H1 (cell line): Measurements from ENCODE around the gene SMC3.

Experiments used
- FOSL1 ChIP-seq: IDR thresholded peaks from 2 replicates; pipeline ENCODE4 v1.6.1; 2011; ENCODE audit warnings: mild to moderate bottlenecking, low read depth, low read length, moderate library complexity; ENCODE audit not compliant: insufficient read depth
- KDM5A ChIP-seq: fragments of 200-600 bp; IDR thresholded peaks from 2 replicates; pipeline ENCODE4 v1.7.1; 2012; ENCODE audit warnings: mild to moderate bottlenecking, low read length, inconsistent platforms, mixed read lengths
- MAFK ChIP-seq: IDR thresholded peaks from 2 replicates; pipeline ENCODE4 v1.6.1; 2012; ENCODE audit warnings: low read depth, mild to moderate bottlenecking, improper control_type of control experiment, low read length
- POLR2A ChIP-seq, 2 experiments: IDR thresholded peaks; 1 replicate in 1 of 2; 2 replicates in 1 of 2; pipeline ENCODE4 v1.6.1; 2011; ENCODE audit warnings: low read depth in 2 of 2, low read length in 2 of 2, mild to moderate bottlenecking in 2 of 2; ENCODE audit errors: control extremely low read depth in 1 of 2
- POLR2AphosphoS5 ChIP-seq: IDR thresholded peaks from 2 replicates; pipeline ENCODE4 v1.6.1; 2011; ENCODE audit warnings: low read depth, low read length
- RBBP5 ChIP-seq: IDR thresholded peaks from 2 replicates; pipeline ENCODE4 v1.7.1; 2012; ENCODE audit warnings: low read depth, mild to moderate bottlenecking, inconsistent platforms, low read length, moderate library complexity, borderline replicate concordance
- SIN3A ChIP-seq, 2 experiments: IDR thresholded peaks in 1 of 2; conservative IDR thresholded peaks in 1 of 2; 2 replicates each; pipeline ENCODE4 v1.6.1; 2011 to 2012; ENCODE audit warnings: low read length in 2 of 2, improper control_type of control experiment in 1 of 2, low read depth in 1 of 2, mild to moderate bottlenecking in 1 of 2
- TF ChIP-seq, protein P1 (sequence below), 3 experiments: IDR thresholded peaks; 1 replicate in 2 of 3; 2 replicates in 1 of 3; pipeline versions ENCODE4 v1.5.1 to v1.6.1; 2011; ENCODE audit warnings: low read length in 3 of 3, mild to moderate bottlenecking in 3 of 3, inconsistent platforms in 2 of 3, low read depth in 1 of 3, moderate library complexity in 1 of 3; ENCODE audit not compliant: insufficient read depth in 1 of 3; ENCODE audit errors: control extremely low read depth in 1 of 3
- TF ChIP-seq, protein P2 (sequence below): IDR thresholded peaks from 2 replicates; pipeline ENCODE4 v1.6.1; 2012; ENCODE audit warnings: inconsistent platforms

DNA sequence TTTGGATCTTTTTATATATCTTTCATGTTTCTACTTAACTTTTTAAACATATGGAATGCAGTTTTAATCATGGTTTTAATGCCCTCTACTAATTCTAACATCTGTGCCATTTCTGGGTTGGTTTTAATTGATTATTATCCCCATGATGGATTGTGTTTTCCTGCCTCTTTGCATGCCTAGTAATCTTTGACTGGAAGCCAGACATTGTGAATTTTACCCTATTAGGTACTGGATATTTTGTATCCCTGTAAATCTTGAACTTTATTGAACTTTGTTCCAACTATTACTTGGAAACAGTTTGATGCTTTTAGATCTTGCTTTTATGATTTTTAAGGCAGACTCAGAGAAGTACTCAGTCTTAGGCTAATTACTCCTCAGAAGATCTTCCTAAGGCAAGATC, 60.7 kb downstream of the SMC3 start:
- no peak for TF ChIP-seq KDM5A
- no peak for TF ChIP-seq POLR2AphosphoS5
- no peak for TF ChIP-seq SIN3A (conservative IDR thresholded peaks at IDR 0.05 in 1 of 2, IDR thresholded peaks at IDR 0.05 in 1 of 2; ENCODE audit: low read depth in 1 of 2, low read length in 2 of 2)
- no peak for TF ChIP-seq MAFK
- TF ChIP-seq, protein P1, sequence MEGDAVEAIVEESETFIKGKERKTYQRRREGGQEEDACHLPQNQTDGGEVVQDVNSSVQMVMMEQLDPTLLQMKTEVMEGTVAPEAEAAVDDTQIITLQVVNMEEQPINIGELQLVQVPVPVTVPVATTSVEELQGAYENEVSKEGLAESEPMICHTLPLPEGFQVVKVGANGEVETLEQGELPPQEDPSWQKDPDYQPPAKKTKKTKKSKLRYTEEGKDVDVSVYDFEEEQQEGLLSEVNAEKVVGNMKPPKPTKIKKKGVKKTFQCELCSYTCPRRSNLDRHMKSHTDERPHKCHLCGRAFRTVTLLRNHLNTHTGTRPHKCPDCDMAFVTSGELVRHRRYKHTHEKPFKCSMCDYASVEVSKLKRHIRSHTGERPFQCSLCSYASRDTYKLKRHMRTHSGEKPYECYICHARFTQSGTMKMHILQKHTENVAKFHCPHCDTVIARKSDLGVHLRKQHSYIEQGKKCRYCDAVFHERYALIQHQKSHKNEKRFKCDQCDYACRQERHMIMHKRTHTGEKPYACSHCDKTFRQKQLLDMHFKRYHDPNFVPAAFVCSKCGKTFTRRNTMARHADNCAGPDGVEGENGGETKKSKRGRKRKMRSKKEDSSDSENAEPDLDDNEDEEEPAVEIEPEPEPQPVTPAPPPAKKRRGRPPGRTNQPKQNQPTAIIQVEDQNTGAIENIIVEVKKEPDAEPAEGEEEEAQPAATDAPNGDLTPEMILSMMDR (IDR thresholded peaks at IDR 0.05; ENCODE audit: control extremely low read depth in 1 of 3, insufficient read depth in 1 of 3, low read depth in 1 of 3, low read length in 3 of 3), result no peak
- no peak for TF ChIP-seq POLR2A (IDR thresholded peaks at IDR 0.05; ENCODE audit: control extremely low read depth in 1 of 2, low read depth in 2 of 2, low read length in 2 of 2)
- no peak for TF ChIP-seq RBBP5
- TF ChIP-seq FOSL1, result no peak
- TF ChIP-seq, protein P2, sequence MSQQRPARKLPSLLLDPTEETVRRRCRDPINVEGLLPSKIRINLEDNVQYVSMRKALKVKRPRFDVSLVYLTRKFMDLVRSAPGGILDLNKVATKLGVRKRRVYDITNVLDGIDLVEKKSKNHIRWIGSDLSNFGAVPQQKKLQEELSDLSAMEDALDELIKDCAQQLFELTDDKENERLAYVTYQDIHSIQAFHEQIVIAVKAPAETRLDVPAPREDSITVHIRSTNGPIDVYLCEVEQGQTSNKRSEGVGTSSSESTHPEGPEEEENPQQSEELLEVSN, result no peak
